ENCODE data around the gene SMG6. TPM values are rescaled to one million over a fixed set of nuclear protein-coding genes. Genes with fewer than 3 reads are reported as not detected.
A peak's percentile ranks its signal among the peaks of the same experiment; 100 is the strongest.

Gene SMG6
- 10 to 100 TPM; 37.8 to 38.7 TPM for total RNA-seq

DNA sequence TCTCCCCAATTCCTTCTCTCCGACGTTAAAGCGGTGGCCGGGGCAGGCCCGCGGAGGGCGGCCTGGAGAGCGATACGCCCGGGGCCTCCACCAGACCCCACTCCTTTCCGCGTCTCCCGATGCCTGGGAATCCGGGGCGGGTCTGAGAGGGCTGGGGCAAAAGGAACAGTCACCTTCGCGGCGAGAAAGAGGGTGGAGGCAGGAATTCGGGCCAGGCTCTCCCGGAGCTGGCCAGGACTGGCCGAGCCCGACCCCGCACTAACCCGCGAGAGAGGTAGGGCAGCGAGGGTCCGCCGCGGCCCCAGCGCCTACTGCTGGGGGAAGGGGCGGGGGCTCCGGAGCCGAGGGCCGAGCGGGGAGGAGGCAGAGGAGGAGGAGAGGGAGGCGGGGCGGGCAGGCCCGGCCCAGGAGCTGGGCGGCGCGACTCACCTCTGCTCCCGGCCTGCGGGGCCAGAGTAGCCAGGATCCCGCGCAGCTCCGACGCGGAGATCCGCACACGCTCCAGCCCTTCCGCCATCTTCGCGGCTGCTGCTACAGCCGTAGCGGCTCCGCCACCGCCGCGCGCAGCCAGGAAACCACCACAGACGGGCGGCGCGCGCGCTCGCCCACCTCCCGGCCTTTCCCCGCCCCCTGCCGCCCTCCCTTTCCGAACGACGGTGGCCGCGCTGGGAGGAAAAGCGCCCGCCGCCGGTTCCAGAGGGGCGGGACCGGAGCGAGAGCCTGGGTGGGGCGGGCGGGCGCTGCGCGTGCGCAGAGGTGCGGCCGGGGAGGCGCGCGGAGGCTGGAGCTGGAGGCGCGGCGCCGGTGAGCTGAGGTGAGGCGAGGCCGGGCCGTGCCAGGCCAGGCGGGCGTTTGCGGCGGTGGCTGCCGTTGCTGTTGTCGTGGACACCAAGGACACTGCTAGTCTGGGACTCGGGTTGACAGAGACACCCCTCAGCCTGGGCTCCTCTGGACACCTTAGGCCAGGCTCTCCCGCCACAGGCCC, at the start of gene SMG6, which contains the start of gene SRR:
TSS of gene SMG6 (minus strand) at position 582 of the 985 bp plus-strand sequence. CDS start at position 517, 65 bp downstream.
TSS of gene SRR (plus strand) at position 747 of the 985 bp plus-strand sequence. CDS start 11,611 bp downstream, outside the sequence.
- peak within 1 kb of the TSS; percentile 73 for H3K27ac Mint-ChIP-seq
- H3K9me3 Mint-ChIP-seq, result no peaks in the 10 kb centered on the region
- H3K4me1 Mint-ChIP-seq, result peaks cover 49% of the 10 kb centered on the region
- H3K36me3 Mint-ChIP-seq (ENCODE audit: low read depth), result peaks cover 28% of the 10 kb centered on the region
- peak; percentile 96 for DNase-seq
- H3K4me3 Mint-ChIP-seq, result peak within 1 kb of the TSS; percentile 92
- ChIA-PET CTCF (interaction anchor here (1.0 to 3.2 kb wide), 5 partner anchors 20 to 245 kb away, joined by 3 to 11 read pairs (median 7); partner anchors contain the start of gene TSR1), POLR2A (interaction anchor here (0.6 to 3.3 kb wide), 28 partner anchors 9 to 903 kb away, joined by 3 to 29 read pairs (median 5); partner anchors contain the start of genes HIC1, MNT, RILP and TSR1)
- H3K27me3 Mint-ChIP-seq, result no peaks in the 10 kb centered on the region

GRCh38 chr17:2351269-2351668, 47.7 kb upstream of the SMG6 start:
- H3K4me3 Mint-ChIP-seq, result no peak overlapping the region
- no peaks in the 10 kb centered on the region for H3K27me3 Mint-ChIP-seq

DNA sequence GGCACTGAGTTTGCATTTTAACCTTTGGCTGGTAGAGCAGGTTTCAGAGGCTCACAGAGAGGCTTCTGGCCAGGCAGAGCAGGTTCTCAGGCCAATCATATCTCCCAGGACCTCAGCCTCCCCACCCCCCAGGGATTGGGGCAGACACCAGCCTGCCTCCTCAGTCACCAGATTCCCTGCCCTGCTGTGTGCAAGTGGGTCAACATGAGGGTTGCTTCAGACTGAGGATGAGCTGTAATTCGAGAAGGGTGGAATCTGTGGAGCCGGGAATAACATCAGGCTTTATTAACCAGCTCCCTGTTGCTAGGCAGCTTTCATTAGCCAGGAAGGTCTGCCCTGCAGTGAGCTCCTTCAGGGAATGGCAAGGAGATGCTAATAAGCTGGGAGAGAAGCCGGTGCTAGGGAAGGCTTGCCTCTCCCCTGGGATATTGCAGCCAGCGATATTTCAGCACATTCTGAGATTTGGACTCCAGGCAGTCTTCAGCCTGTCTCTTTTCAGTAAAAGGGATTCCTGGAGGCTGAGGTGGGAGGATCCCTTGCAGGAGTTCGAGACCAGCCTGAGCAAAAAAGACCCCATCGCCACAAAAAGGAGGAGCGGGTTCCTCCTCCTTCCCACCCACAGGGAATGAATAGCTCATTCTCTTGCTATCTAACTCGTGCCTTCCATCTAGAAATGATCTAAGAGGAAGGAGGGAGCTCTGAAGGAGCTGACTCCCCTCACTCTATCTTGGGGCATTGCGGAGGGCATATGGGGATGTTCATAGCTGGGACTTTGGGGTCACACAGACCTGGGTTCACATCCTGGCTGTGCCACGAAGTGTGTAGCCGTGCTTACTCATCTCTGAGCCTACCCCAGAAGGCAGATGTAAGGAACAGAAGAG, 44.5 kb upstream of the SMG6 start:
- peaks cover 6% of the 10 kb centered on the region for H3K36me3 Mint-ChIP-seq (ENCODE audit: low read depth)
- CTCF ChIA-PET, result interaction anchor here (0.9 to 1.4 kb wide), 4 partner anchors 10 to 290 kb away, joined by 3 read pairs; no protein-coding TSS in a partner anchor
- POLR2A ChIA-PET, result interaction anchor here (0.7 to 1.4 kb wide), 2 partner anchors 8 to 12 kb away, joined by 3 to 4 read pairs; partner anchors contain the start of gene TSR1
- H3K27me3 Mint-ChIP-seq, result no peaks in the 10 kb centered on the region
- no peak for DNase-seq
- no peaks in the 10 kb centered on the region for H3K9me3 Mint-ChIP-seq
- no peak overlapping the region for H3K4me3 Mint-ChIP-seq
- no peak overlapping the region for H3K27ac Mint-ChIP-seq
- H3K4me1 Mint-ChIP-seq, result peaks cover 7% of the 10 kb centered on the region

More at GRCh38 chr17:2351269-2351668, 47.7 kb upstream of the SMG6 start:
- Mint-ChIP-seq H3K36me3 (ENCODE audit: low read depth) (no peaks in the 10 kb centered on the region), H3K27ac (no peak overlapping the region), H3K9me3 (no peaks in the 10 kb centered on the region), H3K4me1 (peaks cover 17% of the 10 kb centered on the region)
- CTCF ChIA-PET, result no interaction called here
- POLR2A ChIA-PET, result interaction anchor here (1.2 kb wide), 1 partner anchor 15 kb away, joined by 4 read pairs; the partner anchor contains the start of gene TSR1
- DNase-seq, result no peak

DNA sequence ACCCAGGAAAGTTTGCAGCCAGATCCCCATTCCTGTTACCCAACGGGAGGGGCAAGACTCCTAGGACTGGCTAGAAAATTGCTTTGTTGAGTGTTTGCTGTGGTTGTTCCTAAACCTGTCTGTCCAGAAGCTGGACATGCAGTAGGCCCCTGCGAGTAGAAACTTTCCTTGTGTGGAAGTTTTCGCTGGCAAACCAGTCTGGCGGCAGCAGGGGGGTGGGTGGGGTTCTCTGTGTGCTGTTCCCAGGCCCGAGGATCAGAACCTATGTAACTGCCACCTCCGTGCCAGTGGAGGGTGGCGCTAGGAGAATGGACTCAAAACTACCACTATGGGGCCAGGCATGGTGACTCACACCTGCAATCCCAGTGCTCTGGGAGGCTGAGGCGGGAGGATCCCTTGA, 42.9 kb upstream of the SMG6 start:
- no peak overlapping the region for H3K4me3 Mint-ChIP-seq
- no peaks in the 10 kb centered on the region for H3K9me3 Mint-ChIP-seq
- H3K36me3 Mint-ChIP-seq (ENCODE audit: low read depth), result peaks cover 9% of the 10 kb centered on the region
- H3K27ac Mint-ChIP-seq, result no peak overlapping the region
- POLR2A ChIA-PET, result no interaction called here
- DNase-seq, result no peak
- no peaks in the 10 kb centered on the region for H3K27me3 Mint-ChIP-seq
- H3K4me1 Mint-ChIP-seq, result peaks cover 5% of the 10 kb centered on the region
- CTCF ChIA-PET, result no interaction called here

DNA sequence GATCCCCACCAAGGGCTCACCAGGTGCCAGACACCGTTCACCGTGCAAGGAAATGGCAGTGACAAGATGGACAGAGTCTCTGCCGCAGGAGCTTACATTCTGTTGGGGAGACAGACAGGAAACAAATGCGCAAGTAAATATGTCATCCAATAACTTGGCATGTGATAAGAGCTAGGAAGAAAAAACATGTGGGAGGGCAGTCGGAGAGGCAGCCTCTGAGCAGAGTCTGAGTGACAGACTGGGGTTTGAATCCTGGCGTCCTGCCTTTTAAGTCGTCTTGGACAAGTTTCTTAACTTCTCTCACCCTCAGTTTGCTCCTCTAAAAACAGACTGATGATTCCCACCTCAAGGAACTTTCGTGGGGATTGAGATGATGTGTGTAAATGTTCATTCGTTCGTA, 40.9 kb upstream of the SMG6 start:
- Mint-ChIP-seq H3K27ac (no peak overlapping the region), H3K4me1 (peaks cover 7% of the 10 kb centered on the region), H3K27me3 (no peaks in the 10 kb centered on the region), H3K9me3 (no peaks in the 10 kb centered on the region), H3K36me3 (ENCODE audit: low read depth) (peaks cover 9% of the 10 kb centered on the region), H3K4me3 (no peak overlapping the region)
- ChIA-PET CTCF (no interaction called here), POLR2A (interaction anchor here (1.3 to 1.6 kb wide), 2 partner anchors 8 to 9 kb away, joined by 3 read pairs; partner anchors contain the start of gene TSR1)
- no peak for DNase-seq

- Mint-ChIP-seq H3K4me1 (peaks cover 9% of the 10 kb centered on the region), H3K36me3 (ENCODE audit: low read depth) (peaks cover 9% of the 10 kb centered on the region), H3K4me3 (no peak overlapping the region), H3K9me3 (no peaks in the 10 kb centered on the region), H3K27ac (no peak overlapping the region), H3K27me3 (no peaks in the 10 kb centered on the region)
- DNase-seq, result no peak
- ChIA-PET CTCF (no interaction called here), POLR2A (interaction anchor here (1.3 kb wide), 1 partner anchor 10 kb away, joined by 3 read pairs; no protein-coding TSS in a partner anchor)
Observed at GRCh38 chr17:2343421-2343820, 39.8 kb upstream of the SMG6 start.

DNA sequence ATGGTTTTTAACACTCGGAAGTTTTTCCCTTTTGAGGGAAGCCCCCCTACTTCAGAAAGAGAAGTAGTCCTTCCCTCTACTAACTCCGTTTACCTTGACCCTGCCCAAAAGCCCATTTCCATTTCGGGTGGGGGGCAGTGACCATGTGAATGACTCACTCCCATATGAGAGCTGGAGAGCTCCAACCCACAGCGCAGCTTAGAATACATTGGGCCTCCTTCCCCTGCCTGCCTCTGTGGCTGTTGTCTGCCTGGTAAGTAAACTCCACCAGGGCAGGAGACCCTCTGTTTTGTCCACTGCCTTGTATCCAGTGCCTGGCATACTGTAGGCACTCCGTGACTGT, 34.7 kb upstream of the SMG6 start:
- Mint-ChIP-seq H3K36me3 (ENCODE audit: low read depth) (peaks cover 18% of the 10 kb centered on the region), H3K27ac (peak overlapping the region; percentile 52), H3K9me3 (no peaks in the 10 kb centered on the region), H3K27me3 (no peaks in the 10 kb centered on the region), H3K4me3 (peak overlapping the region; percentile 73), H3K4me1 (peaks cover 9% of the 10 kb centered on the region)
- ChIA-PET POLR2A (interaction anchor here (1.2 to 4.5 kb wide), 4 partner anchors 14 to 283 kb away, joined by 4 to 38 read pairs (median 15); partner anchors contain the start of genes HIC1, SMG6 and SRR), CTCF (interaction anchor here (0.9 to 4.6 kb wide), 4 partner anchors 10 to 81 kb away, joined by 3 to 32 read pairs (median 4); no protein-coding TSS in a partner anchor)
- DNase-seq, result no peak

- H3K9me3 Mint-ChIP-seq, result no peaks in the 10 kb centered on the region
- peak overlapping the region; percentile 99 for H3K4me3 Mint-ChIP-seq
- peak overlapping the region; percentile 52 for H3K27ac Mint-ChIP-seq
- H3K27me3 Mint-ChIP-seq, result no peaks in the 10 kb centered on the region
- ChIA-PET POLR2A (interaction anchor here (1.2 to 4.5 kb wide), 11 partner anchors 15 to 283 kb away, joined by 3 to 38 read pairs (median 7); partner anchors contain the start of genes HIC1, MNT, SMG6 and SRR), CTCF (interaction anchor here (0.7 to 4.6 kb wide), 4 partner anchors 10 to 81 kb away, joined by 3 to 32 read pairs (median 3); no protein-coding TSS in a partner anchor)
- peak; percentile 61 for DNase-seq
- H3K4me1 Mint-ChIP-seq, result peaks cover 8% of the 10 kb centered on the region
- peaks cover 18% of the 10 kb centered on the region for H3K36me3 Mint-ChIP-seq (ENCODE audit: low read depth)
Observed at GRCh38 chr17:2337544-2338314, 34.1 kb upstream of the SMG6 start.

GRCh38 chr17:2336852-2337543, 33.4 kb upstream of the SMG6 start, which contains the start of gene SGSM2:
Gene SGSM2 (plus strand): TSS chr17:2337501. CDS start chr17:2337689, 188 bp downstream.
- Mint-ChIP-seq H3K27ac (peak within 1 kb of the TSS; percentile 88), H3K36me3 (ENCODE audit: low read depth) (peaks cover 18% of the 10 kb centered on the region), H3K9me3 (no peaks in the 10 kb centered on the region), H3K4me3 (peak within 1 kb of the TSS; percentile 99), H3K4me1 (peaks cover 8% of the 10 kb centered on the region), H3K27me3 (no peaks in the 10 kb centered on the region)
- ChIA-PET CTCF (interaction anchor here (0.7 to 4.6 kb wide), 9 partner anchors 16 to 282 kb away, joined by 3 to 32 read pairs (median 5); partner anchors contain the start of genes HIC1, SMG6 and SRR), POLR2A (interaction anchor here (0.6 to 4.5 kb wide), 29 partner anchors 8 to 912 kb away, joined by 3 to 38 read pairs (median 5); partner anchors contain the start of genes HIC1, METTL16, MNT and PAFAH1B1)
- peak; percentile 67 for DNase-seq

DNA sequence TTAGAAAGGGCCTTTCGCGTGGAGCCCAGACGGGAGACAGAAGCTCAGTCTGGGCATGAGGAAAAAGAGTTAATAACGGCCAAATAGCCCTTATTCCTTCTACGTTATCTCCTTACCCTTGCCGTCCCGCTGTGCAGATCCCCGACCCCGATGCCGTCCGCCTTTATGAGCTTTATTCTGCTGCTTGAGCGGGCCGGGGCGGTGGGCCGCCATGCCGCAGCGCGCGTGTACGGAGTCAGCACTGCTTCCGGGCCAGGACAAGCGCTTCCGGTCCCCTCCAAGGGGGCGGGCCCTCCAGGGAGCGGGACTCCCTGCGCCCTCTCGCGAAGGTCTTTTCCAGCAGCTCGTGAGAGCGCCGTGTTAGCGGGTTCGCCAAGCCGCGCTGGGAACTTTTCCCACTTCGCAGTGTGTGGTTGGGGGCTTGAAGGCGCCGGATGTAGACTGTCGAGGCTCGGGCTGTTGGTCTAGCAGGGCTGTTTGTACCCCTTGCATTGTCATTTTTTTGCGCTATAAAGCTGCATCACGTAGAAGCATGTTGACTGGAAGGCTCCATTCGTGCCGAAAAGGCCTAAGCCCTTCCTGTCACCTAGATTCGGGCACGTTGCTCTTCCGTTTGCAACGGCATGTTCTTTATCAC, 32.7 kb upstream of the SMG6 start, which contains the start of gene TSR1:
TSS of gene TSR1 (minus strand) at position 243 of the 637 bp plus-strand sequence. CDS start at position 213, 30 bp downstream.
- Mint-ChIP-seq H3K36me3 (ENCODE audit: low read depth) (peaks cover 14% of the 10 kb centered on the region), H3K4me1 (peaks cover 8% of the 10 kb centered on the region), H3K27me3 (no peaks in the 10 kb centered on the region), H3K27ac (peak within 1 kb of the TSS; percentile 88), H3K9me3 (no peaks in the 10 kb centered on the region), H3K4me3 (peak within 1 kb of the TSS; percentile 99)
- ChIA-PET CTCF (interaction anchor here (0.7 to 4.6 kb wide), 12 partner anchors 12 to 282 kb away, joined by 3 to 32 read pairs (median 4); partner anchors contain the start of genes HIC1, SMG6 and SRR), POLR2A (interaction anchor here (0.6 to 4.5 kb wide), 35 partner anchors 8 to 912 kb away, joined by 3 to 38 read pairs (median 4); partner anchors contain the start of genes HIC1, METTL16, MNT and PAFAH1B1)
- peak; percentile 91 for DNase-seq

Measured in activated CD4-positive, alpha-beta memory T cell treated with anti-CD3 and anti-CD28 coated beads, Interleukin-2, amount 10 ng/mL, durations not matched to agents 7 days and 5 days (primary cell).